Stimulated activated effector memory CD8-positive, alpha-beta T cell treated with anti-CD3 and anti-CD28 coated beads, Interleukin-12 subunit alpha, Interleukin-12 subunit beta, amount 100 ng/mL, for 72 hours (primary cell): ENCODE results near the gene DAW1.
A peak's percentile ranks its signal among the peaks of the same experiment; 100 is the strongest.

Source experiments
- ATAC-seq: fragments of 150-1000 bp; cut with Tn5 transposase; 2 replicates; pipeline ENCODE4 v1.10.0; 2021
- DNase-seq, 2 donors: peaks; one replicate each; pipeline ENCODE4 v3.0.0; 2021 to 2022; ENCODE audit warnings: low spot score in 2 of 2
- H3K27ac Mint-ChIP-seq: one replicate; pipeline ENCODE4 v1.8.0; 2022; ENCODE audit warnings: mild to moderate bottlenecking, mixed read lengths
- H3K36me3 Mint-ChIP-seq: one replicate; pipeline ENCODE4 v1.8.0; 2022; ENCODE audit warnings: mild to moderate bottlenecking, mixed read lengths
- H3K4me1 Mint-ChIP-seq: one replicate; pipeline ENCODE4 v1.8.0; 2022; ENCODE audit warnings: mixed read lengths
- H3K4me3 Mint-ChIP-seq: one replicate; pipeline ENCODE4 v1.8.0; 2022; ENCODE audit warnings: mild to moderate bottlenecking, mixed read lengths
- H3K9me3 Mint-ChIP-seq: one replicate; pipeline ENCODE4 v1.8.0; 2022; ENCODE audit warnings: mixed read lengths

Gene DAW1

DNA sequence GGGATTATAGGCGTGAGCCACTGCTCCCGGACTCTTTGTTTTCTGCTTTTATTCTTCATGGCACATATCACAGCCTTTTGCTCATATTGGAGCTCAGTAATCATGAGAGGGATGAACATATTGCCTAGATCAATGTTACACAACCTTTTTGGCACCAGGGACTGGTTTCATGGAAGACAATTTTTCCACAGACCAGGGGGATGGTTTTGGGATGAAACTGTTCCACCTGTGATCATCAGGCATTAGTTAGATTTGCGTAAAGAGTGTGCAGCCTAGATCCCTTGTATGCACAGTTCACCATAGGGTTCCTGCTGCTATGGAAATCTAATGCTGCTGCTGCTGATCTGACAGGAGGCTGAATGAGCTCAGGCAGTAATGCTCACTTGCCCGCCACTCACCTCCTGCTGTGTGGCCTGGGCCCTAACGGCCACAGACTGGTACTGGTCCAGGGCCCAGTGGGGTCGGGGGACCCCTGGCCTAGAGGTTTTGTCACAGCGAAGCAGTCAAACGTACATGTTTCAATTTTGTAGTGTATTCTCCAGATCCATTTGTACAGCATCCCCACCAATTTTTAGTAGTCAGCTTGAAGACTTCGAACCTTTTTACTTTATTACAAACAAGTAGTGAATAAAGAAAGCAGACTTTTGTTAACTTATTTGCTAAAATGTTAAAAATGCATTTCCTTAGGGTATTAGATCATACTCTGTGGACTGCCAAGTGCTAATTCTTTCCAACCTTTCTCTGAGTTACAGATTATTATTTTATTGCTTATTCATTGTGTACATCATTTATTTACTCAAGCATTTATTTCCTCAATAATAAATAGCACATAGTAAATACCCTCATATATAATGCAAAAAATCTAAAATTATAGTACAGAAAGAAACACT lies 6.2 kb downstream of the DAW1 start:
- DNase-seq = no peak
- Mint-ChIP-seq H3K27ac (no peak overlapping the region), H3K9me3 (no peaks in the 10 kb centered on the region), H3K36me3 (no peaks in the 10 kb centered on the region), H3K4me1 (no peaks in the 10 kb centered on the region), H3K4me3 (no peak overlapping the region)
- no peak for ATAC-seq

DNA sequence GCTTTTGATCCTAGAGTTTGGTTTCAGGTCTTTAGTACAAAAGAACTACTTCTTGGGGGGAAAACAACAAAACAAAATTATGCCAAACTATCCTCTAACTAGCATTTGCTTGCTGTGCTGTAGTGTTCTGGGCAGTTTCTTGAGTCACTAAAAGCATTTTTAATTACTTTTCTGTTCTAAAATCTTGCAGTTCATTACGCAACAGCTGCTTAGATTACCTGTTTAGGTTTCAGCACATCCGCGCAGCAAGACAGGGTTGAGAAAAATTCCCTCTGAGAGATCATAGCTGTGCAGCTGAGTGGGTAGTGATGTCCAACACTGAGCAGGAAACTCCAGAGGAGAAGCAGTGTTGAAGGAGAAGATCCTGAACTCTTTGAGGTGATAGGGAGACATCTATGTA lies 9.0 kb downstream of the DAW1 start:
- Mint-ChIP-seq H3K27ac (no peak overlapping the region), H3K4me1 (no peaks in the 10 kb centered on the region), H3K4me3 (no peak overlapping the region), H3K9me3 (no peaks in the 10 kb centered on the region), H3K36me3 (no peaks in the 10 kb centered on the region)
- ATAC-seq (no peak), DNase-seq (no peak)

- ATAC-seq = no peak
- Mint-ChIP-seq H3K9me3 (no peaks in the 10 kb centered on the region), H3K4me1 (no peaks in the 10 kb centered on the region), H3K36me3 (no peaks in the 10 kb centered on the region), H3K4me3 (no peak overlapping the region), H3K27ac (no peak overlapping the region)
- no peak for DNase-seq
Measured at GRCh38 chr2:227881866-227882517, 10.6 kb downstream of the DAW1 start.

- Mint-ChIP-seq H3K36me3 (no peaks in the 10 kb centered on the region), H3K4me1 (no peaks in the 10 kb centered on the region), H3K9me3 (no peaks in the 10 kb centered on the region), H3K4me3 (no peak overlapping the region), H3K27ac (no peak overlapping the region)
- DNase-seq (peak; percentile 50 to 75), ATAC-seq (peak; percentile 84)
Measured at GRCh38 chr2:227884511-227884947, 13.1 kb downstream of the DAW1 start.

- Mint-ChIP-seq H3K36me3 (no peaks in the 10 kb centered on the region), H3K4me1 (no peaks in the 10 kb centered on the region), H3K4me3 (no peak overlapping the region), H3K27ac (no peak overlapping the region), H3K9me3 (no peaks in the 10 kb centered on the region)
- no peak for ATAC-seq
- DNase-seq = no peak
Measured at GRCh38 chr2:227886149-227886548, 14.7 kb downstream of the DAW1 start.

DNA sequence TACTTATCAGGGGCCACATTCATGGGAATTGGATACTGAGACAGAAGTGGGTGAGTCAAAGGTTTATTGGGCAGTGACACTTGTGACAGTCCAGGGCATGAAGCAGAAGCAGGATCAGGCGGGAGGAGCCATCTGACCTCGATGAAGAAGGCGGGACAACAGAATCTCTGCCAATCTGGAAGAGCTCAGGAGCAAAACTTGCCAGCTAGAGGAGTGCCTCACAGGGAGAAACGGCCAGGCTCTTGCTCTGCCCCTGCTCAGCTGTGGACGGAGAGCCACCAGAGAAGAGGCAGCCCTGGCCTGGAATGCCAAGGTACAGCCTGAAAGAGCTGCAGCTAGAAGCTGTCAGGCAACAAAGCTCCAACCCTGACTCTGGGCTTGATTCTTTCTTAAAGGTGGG lies 16.9 kb downstream of the DAW1 start:
- ATAC-seq = no peak
- Mint-ChIP-seq H3K4me3 (no peak overlapping the region), H3K36me3 (no peaks in the 10 kb centered on the region), H3K4me1 (no peaks in the 10 kb centered on the region), H3K27ac (no peak overlapping the region), H3K9me3 (no peaks in the 10 kb centered on the region)
- DNase-seq = no peak

GRCh38 chr2:227889336-227889735 lies 17.9 kb downstream of the DAW1 start:
- no peaks in the 10 kb centered on the region for H3K36me3 Mint-ChIP-seq
- no peak for ATAC-seq
- no peak overlapping the region for H3K4me3 Mint-ChIP-seq
- H3K27ac Mint-ChIP-seq = no peak overlapping the region
- DNase-seq = no peak
- H3K9me3 Mint-ChIP-seq = no peaks in the 10 kb centered on the region
- H3K4me1 Mint-ChIP-seq = no peaks in the 10 kb centered on the region

- peak; percentile 58 for ATAC-seq
- H3K4me3 Mint-ChIP-seq = no peak overlapping the region
- DNase-seq = no peak
- no peaks in the 10 kb centered on the region for H3K36me3 Mint-ChIP-seq
- H3K27ac Mint-ChIP-seq = no peak overlapping the region
- no peaks in the 10 kb centered on the region for H3K9me3 Mint-ChIP-seq
- no peaks in the 10 kb centered on the region for H3K4me1 Mint-ChIP-seq
Measured at GRCh38 chr2:227890495-227891079, 19.2 kb downstream of the DAW1 start.

- DNase-seq (no peak), ATAC-seq (no peak)
Measured at GRCh38 chr2:227891673-227892072, 20.2 kb downstream of the DAW1 start.

DNA sequence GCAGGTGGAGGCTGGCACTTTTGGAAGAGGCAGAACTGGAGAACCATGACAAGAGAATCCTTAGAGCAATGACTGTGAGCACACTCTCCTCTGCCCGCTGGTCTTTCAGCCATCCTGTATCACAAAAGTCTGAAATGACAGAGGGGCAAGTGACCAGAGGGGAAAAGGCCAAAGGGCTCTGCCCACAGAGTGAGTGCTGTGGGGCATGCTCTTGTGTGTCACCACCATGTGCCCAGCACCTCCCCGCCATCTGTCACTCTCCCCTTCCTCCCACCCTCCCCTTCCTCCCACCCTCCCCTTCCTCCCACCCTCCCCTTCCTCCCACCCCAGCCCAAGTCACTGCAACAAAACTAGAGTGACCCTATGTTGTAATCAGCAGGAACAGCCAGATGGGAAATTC lies 31.9 kb downstream of the DAW1 start:
- ATAC-seq (no peak), DNase-seq (no peak)
- Mint-ChIP-seq H3K4me3 (no peak overlapping the region), H3K27ac (no peak overlapping the region), H3K4me1 (no peaks in the 10 kb centered on the region), H3K36me3 (no peaks in the 10 kb centered on the region), H3K9me3 (no peaks in the 10 kb centered on the region)

More at GRCh38 chr2:227891673-227892072, 20.2 kb downstream of the DAW1 start:
- Mint-ChIP-seq H3K4me1 (no peaks in the 10 kb centered on the region), H3K9me3 (no peaks in the 10 kb centered on the region), H3K27ac (no peak overlapping the region), H3K4me3 (no peak overlapping the region), H3K36me3 (no peaks in the 10 kb centered on the region)

DNA sequence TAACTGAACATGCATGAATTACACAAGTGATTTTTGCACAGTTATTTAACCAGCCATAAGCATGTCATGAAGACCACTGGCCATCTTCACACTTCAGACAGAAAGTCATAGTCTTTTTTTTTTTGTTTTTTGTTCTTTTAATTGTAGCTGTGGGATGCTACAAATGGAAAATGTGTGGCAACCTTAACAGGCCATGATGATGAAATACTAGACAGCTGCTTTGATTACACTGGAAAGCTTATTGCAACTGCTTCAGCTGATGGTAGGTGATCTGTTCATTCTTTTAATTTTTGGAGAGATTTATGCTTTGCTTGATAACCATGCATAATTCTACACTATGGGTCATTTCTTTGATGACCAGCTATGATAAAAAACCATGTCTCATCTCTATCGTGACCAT lies 35.6 kb downstream of the DAW1 start:
- ATAC-seq (no peak), DNase-seq (no peak)
- Mint-ChIP-seq H3K4me1 (no peaks in the 10 kb centered on the region), H3K4me3 (no peak overlapping the region), H3K36me3 (no peaks in the 10 kb centered on the region), H3K9me3 (no peaks in the 10 kb centered on the region), H3K27ac (no peak overlapping the region)

DNA sequence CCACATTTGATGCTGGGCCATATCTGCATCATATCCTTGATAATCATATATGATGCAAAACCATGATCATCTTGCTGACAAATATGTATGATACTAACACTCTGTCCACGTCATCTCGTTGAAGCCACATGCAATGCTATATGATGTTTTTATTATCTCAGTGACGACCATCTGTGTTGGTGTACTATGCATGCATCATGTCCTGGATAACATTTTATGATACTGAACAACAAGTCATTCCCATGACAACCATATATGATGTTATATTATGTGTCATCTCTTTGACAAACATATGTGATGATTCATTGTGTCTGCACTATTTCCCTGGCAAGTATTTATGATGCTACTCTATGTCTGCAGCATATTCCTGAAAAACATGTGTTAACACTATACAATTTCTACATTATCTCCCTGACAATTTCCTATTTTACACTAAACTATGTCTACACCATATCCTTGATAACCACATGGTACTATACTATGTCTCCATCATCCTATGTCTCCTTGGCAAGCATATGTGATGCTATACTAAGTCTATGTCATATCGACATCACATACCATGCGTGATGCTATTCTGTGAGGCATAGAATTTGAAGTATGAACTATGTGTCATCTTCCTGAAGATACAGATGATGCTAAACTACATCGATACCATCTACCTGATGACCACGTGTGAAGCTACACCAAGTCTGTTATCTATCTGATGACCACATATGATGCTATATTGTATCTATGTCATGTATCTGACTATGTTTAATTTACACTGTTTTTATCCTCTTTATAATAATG lies 37.0 kb downstream of the DAW1 start:
- Mint-ChIP-seq H3K4me1 (no peaks in the 10 kb centered on the region), H3K27ac (no peak overlapping the region), H3K4me3 (no peak overlapping the region), H3K9me3 (no peaks in the 10 kb centered on the region), H3K36me3 (no peaks in the 10 kb centered on the region)
- DNase-seq (no peak), ATAC-seq (peak; percentile 60)

GRCh38 chr2:227914362-227914761 lies 42.9 kb downstream of the DAW1 start:
- Mint-ChIP-seq H3K36me3 (no peaks in the 10 kb centered on the region), H3K27ac (no peak overlapping the region), H3K9me3 (no peaks in the 10 kb centered on the region), H3K4me3 (no peak overlapping the region), H3K4me1 (no peaks in the 10 kb centered on the region)
- DNase-seq (no peak), ATAC-seq (no peak)

GRCh38 chr2:227921648-227922047 lies 50.2 kb downstream of the DAW1 start:
- Mint-ChIP-seq H3K4me3 (no peak overlapping the region), H3K36me3 (no peaks in the 10 kb centered on the region), H3K27ac (no peak overlapping the region), H3K9me3 (no peaks in the 10 kb centered on the region), H3K4me1 (no peaks in the 10 kb centered on the region)
- no peak for DNase-seq
- ATAC-seq = no peak

- no peak for ATAC-seq
- Mint-ChIP-seq H3K9me3 (peaks cover 6% of the 10 kb centered on the region), H3K27ac (no peak overlapping the region)
Measured at GRCh38 chr2:227932001-227932400, 60.6 kb downstream of the DAW1 start.

More at GRCh38 chr2:227932001-227932400, 60.6 kb downstream of the DAW1 start:
- no peaks in the 10 kb centered on the region for H3K4me1 Mint-ChIP-seq
- DNase-seq = no peak
- H3K36me3 Mint-ChIP-seq = no peaks in the 10 kb centered on the region
- H3K4me3 Mint-ChIP-seq = no peak overlapping the region
